Thyroid gland (tissue), 4 donors: ENCODE results near the gene NEMF. TPM values are rescaled to one million over a fixed set of nuclear protein-coding genes. Genes with fewer than 3 reads are reported as not detected.
A peak's percentile ranks its signal among the peaks of the same experiment; 100 is the strongest.

Source experiments
- DNase-seq, 2 donors: peaks; one replicate each; pipeline ENCODE4 v3.0.0-alpha.2; 2019
- H3K27ac ChIP-seq, 3 donors: fragments of 200-600 bp; sonication (generic); 1 replicate in 2 of 3; 2 replicates in 1 of 3; pipeline ENCODE4 v1.5.1; 2016 to 2019; ENCODE audit warnings: mild to moderate bottlenecking in 1 of 3, moderate library complexity in 1 of 3
- H3K27me3 ChIP-seq: fragments of 200-600 bp; sonication (generic); one replicate; pipeline ENCODE4 v1.5.1; 2019
- H3K36me3 ChIP-seq, 2 donors: fragments of 200-600 bp; sonication (generic); one replicate each; pipeline ENCODE4 v1.5.1; 2016 to 2019
- H3K4me1 ChIP-seq, 2 donors: fragments of 200-600 bp; sonication (generic); one replicate each; pipeline ENCODE4 v1.5.1; 2017 to 2019
- H3K4me3 ChIP-seq, 3 donors: fragments of 200-600 bp; sonication (generic); replicated peaks in 1 of 3; 1 replicate in 2 of 3; 2 replicates in 1 of 3; pipeline ENCODE4 v1.5.1; 2016; ENCODE audit warnings: mild to moderate bottlenecking in 1 of 3
- H3K9me3 ChIP-seq: fragments of 200-600 bp; sonication (generic); one replicate; pipeline ENCODE4 v1.5.1; 2017
- CTCF ChIP-seq, 6 experiments: fragments of 200-600 bp in 3 of 6; fragments of 450-650 bp in 3 of 6; sonication (generic) in 3 of 6; IDR thresholded peaks; one replicate each; pipeline ENCODE4 v1.5.1; 2016 to 2019; ENCODE audit warnings: antibody characterized with exemption in 6 of 6, mild to moderate bottlenecking in 2 of 6, inconsistent platforms in 1 of 6, moderate library complexity in 1 of 6
- POLR2A ChIP-seq, 2 donors: fragments of 450-650 bp; IDR thresholded peaks; one replicate each; pipeline ENCODE4 v1.6.1; 2017; ENCODE audit warnings: antibody characterized with exemption in 2 of 2, mild to moderate bottlenecking in 2 of 2, moderate library complexity in 1 of 2
- WGBS, 2 donors: methylation state at CpG; one replicate each; pipeline ENCODE4 v1.1.5; 2017; 5-methylcytosine and 5-hydroxymethylcytosine counted together
- intact Hi-C: fragments of 100-400 bp; cut with DNase I; formaldehyde crosslinking; loops from one replicate; pipeline ENCODE4 v1.15.1; 2023
- total RNA-seq, 4 donors: library from RNA; depleted of rRNA; stranded (reverse); fragments of >200 nt; gene quantifications; one replicate each; pipeline ENCODE4 v1.2.3, GENCODE V29; 2016

Gene NEMF
- total RNA-seq, 4 donors from 2014 or later, result 93.9 to 170 (median 118) TPM

GRCh38 chr14:49867831-49868719, 15.5 kb upstream of the NEMF start:
- Histone ChIP-seq H3K4me3 (peak overlapping the region in 2 of 3 donors; percentile 16 to 56), H3K27ac (peak overlapping the region; percentile 69 to 91 (median 88)), H3K9me3 (no peaks in the 10 kb centered on the region), H3K27me3 (no peaks in the 10 kb centered on the region), H3K36me3 (no peaks in the 10 kb centered on the region), H3K4me1 (peaks cover 4 to 5% of the 10 kb centered on the region in 2 donors)
- intact Hi-C loops, result loop anchor here (10.0 kb wide), 1 partner anchor 667 kb away; the partner anchor contains the start of gene MAP4K5
- TF ChIP-seq CTCF (IDR thresholded peaks at IDR 0.05) (no peak), POLR2A (IDR thresholded peaks at IDR 0.05) (peak in 1 of 2 donors; percentile 86)
- 2 to 3% methylated on average over 35 to 41 of the region's 57 CpGs for WGBS, 2 donors
- peak; percentile 95 to 96 for DNase-seq

DNA sequence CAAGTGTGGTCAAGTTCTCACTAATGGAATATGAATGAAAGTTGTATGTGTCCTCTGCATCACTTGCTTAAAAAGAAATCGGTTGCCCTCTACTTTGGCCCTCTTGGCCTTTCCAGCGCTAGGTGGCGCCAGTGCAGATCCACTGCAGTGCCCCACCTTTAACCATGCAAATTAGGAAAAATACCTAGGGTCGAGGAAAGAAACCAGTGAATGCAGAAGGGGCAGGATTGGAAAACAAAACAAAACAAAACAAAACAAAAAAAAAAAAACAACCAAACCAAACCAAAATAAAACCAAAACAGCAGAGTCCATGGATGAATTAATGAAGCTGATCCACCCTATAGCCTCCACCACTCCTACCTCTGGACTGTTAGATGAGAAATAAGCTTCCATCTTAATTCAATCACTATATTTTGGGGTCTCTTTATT, 12.9 kb upstream of the NEMF start:
- peak; percentile 76 to 80 for DNase-seq
- no peak overlapping the region for H3K27ac ChIP-seq
- no peaks in the 10 kb centered on the region for H3K9me3 ChIP-seq
- WGBS, 2 donors, result 1 to 2% methylated on average over 4 of the region's 4 CpGs
- no peaks in the 10 kb centered on the region for H3K27me3 ChIP-seq
- no peaks in the 10 kb centered on the region for H3K36me3 ChIP-seq
- H3K4me1 ChIP-seq, result peaks cover 5 to 10% of the 10 kb centered on the region in 2 donors
- intact Hi-C loops, result loop anchor here (10.0 kb wide), 1 partner anchor 669 kb away; the partner anchor contains the start of gene MAP4K5
- H3K4me3 ChIP-seq, result no peak overlapping the region
- TF ChIP-seq POLR2A (IDR thresholded peaks at IDR 0.05), result no peak
- TF ChIP-seq CTCF (IDR thresholded peaks at IDR 0.05), result peak; percentile 44 to 86 (median 76)

DNA sequence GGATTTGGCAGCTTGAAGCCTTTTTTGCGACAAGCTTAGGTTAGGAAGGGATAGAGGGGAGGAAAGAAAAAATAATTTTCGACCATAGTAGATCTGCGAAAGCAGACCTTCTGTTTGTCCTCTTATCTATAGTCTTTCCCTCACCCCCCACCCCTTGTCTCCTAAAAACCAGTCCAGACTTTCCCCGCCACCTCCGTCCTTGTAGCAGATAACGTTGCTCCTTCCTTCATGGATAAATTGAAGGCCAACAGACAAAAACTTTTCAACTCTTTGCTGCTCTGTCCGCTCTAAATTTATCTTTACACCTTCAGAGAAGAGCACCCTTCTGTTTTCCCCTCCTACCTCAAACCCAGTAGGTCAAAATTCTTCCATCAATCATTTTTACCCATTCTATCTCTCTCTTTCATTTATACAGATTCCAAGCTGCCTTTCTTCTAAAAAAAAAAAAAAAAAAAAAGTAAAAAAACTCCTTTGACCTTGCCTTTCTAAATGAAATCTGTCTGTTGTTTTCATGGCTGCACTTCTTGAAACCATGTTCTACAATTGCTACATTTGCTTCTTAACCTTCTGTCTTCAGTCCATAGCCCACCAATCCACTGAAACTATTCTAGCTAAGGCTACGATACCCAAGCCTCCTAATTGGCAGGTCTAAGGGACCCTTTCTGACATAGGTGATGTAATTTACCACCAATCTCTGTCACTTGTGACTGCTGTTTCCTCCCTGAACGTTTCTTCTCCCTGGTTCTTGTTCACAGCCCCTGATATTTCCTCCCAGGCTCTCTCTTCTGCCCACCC, 11.1 kb upstream of the NEMF start:
- WGBS, 2 donors, result 30 to 31% methylated on average over 9 of the region's 9 CpGs

DNA sequence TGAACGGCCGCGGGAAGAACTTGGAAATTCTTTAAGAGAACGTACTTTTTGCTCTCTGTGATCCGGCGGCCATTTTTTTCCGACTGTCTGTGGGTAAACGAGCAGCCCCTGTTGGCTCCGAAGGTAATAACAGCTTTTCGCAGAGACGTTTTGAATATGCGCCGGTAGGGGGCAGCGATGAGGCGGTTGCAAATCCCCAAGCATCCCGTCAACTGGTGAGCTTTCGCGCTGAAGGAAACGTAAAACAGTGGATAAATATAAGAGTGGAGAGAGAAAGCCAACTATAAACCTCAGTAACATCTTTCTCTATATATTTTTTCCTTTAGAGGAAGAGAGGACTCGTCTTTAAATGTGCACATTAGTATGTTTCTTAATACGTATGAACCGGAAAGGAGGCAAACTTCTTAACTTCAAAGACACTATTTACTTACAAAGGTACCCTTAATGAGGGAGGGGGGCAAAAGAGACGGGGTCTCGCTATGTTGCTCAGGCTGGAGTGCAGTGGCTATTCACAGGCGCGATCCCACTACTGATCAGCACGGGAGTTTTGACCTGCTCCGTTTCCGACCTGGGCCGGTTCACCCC, 9.6 kb upstream of the NEMF start:
- Histone ChIP-seq H3K9me3 (no peaks in the 10 kb centered on the region), H3K27me3 (no peaks in the 10 kb centered on the region), H3K36me3 (no peaks in the 10 kb centered on the region), H3K4me1 (peaks cover 0 to 6% of the 10 kb centered on the region in 2 donors), H3K4me3 (peak overlapping the region in 2 of 3 donors; percentile 26 to 59), H3K27ac (peak overlapping the region; percentile 95 to 99 (median 99))
- intact Hi-C loops, result loop anchor here (5.0 to 10.0 kb wide), 2 partner anchors 255 to 673 kb away; partner anchors contain the start of genes MAP4K5 and VCPKMT
- WGBS, 2 donors, result 2 to 3% methylated on average over 25 to 27 of the region's 30 CpGs
- TF ChIP-seq CTCF (IDR thresholded peaks at IDR 0.05), result peak; percentile 100
- TF ChIP-seq POLR2A (IDR thresholded peaks at IDR 0.05), result no peak
- DNase-seq, result peak; percentile 80 to 87

More for the DNA sequence above, 11.1 kb upstream of the NEMF start:
- Histone ChIP-seq H3K4me3 (peak overlapping the region; percentile 24 to 74 (median 59)), H3K27me3 (no peaks in the 10 kb centered on the region), H3K36me3 (no peaks in the 10 kb centered on the region), H3K9me3 (no peaks in the 10 kb centered on the region), H3K4me1 (peaks cover 5 to 10% of the 10 kb centered on the region in 2 donors), H3K27ac (peak overlapping the region; percentile 95 to 99 (median 99))
- intact Hi-C loops, result loop anchor here (5.0 to 10.0 kb wide), 2 partner anchors 254 to 671 kb away; partner anchors contain the start of genes MAP4K5 and VCPKMT
- peak in 1 of 2 donors; percentile 13 for DNase-seq
- TF ChIP-seq POLR2A (IDR thresholded peaks at IDR 0.05) (no peak), CTCF (IDR thresholded peaks at IDR 0.05) (no peak)
